Measurements from ENCODE around the gene ARCN1.

Gene ARCN1

DNA sequence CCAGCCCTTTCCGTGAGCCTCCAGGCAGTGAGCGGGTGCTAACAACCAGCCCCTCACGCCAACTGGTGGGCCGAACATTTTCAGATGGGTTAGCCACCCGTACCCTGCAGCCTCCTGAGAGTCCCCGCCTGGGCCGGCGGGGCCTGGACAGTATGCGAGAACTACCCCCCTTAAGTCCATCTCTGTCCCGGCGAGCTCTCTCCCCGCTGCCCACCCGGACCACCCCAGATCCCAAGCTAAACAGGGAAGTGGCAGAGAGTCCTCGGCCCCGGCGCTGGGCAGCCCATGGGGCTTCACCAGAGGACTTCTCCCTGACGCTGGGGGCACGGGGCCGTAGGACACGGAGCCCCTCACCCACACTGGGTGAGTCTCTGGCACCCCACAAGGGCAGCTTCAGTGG is 55.8 kb downstream of the ARCN1 start:
- TF ChIP-seq ZFP3 (CRISPR knock-in tag; IDR thresholded peaks at IDR 0.05) (no peak), ZNF565 (CRISPR knock-in tag; conservative IDR thresholded peaks at IDR 0.05; ENCODE audit: low read depth) (no peak), TOX (CRISPR knock-in tag; IDR thresholded peaks at IDR 0.05; ENCODE audit: borderline replicate concordance) (no peak), ARNTL (CRISPR knock-in tag; IDR thresholded peaks at IDR 0.05; ENCODE audit: borderline replicate concordance, low read depth) (no peak), ISL1 (CRISPR knock-in tag; IDR thresholded peaks at IDR 0.05) (no peak), RARB (CRISPR knock-in tag; IDR thresholded peaks at IDR 0.05) (no peak), TCF4 (CRISPR knock-in tag; IDR thresholded peaks at IDR 0.05; ENCODE audit: borderline replicate concordance) (no peak)
- TF ChIP-seq, protein P1, sequence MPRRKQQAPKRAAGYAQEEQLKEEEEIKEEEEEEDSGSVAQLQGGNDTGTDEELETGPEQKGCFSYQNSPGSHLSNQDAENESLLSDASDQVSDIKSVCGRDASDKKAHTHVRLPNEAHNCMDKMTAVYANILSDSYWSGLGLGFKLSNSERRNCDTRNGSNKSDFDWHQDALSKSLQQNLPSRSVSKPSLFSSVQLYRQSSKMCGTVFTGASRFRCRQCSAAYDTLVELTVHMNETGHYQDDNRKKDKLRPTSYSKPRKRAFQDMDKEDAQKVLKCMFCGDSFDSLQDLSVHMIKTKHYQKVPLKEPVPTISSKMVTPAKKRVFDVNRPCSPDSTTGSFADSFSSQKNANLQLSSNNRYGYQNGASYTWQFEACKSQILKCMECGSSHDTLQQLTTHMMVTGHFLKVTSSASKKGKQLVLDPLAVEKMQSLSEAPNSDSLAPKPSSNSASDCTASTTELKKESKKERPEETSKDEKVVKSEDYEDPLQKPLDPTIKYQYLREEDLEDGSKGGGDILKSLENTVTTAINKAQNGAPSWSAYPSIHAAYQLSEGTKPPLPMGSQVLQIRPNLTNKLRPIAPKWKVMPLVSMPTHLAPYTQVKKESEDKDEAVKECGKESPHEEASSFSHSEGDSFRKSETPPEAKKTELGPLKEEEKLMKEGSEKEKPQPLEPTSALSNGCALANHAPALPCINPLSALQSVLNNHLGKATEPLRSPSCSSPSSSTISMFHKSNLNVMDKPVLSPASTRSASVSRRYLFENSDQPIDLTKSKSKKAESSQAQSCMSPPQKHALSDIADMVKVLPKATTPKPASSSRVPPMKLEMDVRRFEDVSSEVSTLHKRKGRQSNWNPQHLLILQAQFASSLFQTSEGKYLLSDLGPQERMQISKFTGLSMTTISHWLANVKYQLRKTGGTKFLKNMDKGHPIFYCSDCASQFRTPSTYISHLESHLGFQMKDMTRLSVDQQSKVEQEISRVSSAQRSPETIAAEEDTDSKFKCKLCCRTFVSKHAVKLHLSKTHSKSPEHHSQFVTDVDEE (CRISPR knock-in tag; IDR thresholded peaks at IDR 0.05): no peak
- TF ChIP-seq, protein P2, sequence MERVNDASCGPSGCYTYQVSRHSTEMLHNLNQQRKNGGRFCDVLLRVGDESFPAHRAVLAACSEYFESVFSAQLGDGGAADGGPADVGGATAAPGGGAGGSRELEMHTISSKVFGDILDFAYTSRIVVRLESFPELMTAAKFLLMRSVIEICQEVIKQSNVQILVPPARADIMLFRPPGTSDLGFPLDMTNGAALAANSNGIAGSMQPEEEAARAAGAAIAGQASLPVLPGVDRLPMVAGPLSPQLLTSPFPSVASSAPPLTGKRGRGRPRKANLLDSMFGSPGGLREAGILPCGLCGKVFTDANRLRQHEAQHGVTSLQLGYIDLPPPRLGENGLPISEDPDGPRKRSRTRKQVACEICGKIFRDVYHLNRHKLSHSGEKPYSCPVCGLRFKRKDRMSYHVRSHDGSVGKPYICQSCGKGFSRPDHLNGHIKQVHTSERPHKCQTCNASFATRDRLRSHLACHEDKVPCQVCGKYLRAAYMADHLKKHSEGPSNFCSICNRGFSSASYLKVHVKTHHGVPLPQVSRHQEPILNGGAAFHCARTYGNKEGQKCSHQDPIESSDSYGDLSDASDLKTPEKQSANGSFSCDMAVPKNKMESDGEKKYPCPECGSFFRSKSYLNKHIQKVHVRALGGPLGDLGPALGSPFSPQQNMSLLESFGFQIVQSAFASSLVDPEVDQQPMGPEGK (CRISPR knock-in tag; IDR thresholded peaks at IDR 0.05; ENCODE audit: borderline replicate concordance): no peak
- TF ChIP-seq, protein P3, sequence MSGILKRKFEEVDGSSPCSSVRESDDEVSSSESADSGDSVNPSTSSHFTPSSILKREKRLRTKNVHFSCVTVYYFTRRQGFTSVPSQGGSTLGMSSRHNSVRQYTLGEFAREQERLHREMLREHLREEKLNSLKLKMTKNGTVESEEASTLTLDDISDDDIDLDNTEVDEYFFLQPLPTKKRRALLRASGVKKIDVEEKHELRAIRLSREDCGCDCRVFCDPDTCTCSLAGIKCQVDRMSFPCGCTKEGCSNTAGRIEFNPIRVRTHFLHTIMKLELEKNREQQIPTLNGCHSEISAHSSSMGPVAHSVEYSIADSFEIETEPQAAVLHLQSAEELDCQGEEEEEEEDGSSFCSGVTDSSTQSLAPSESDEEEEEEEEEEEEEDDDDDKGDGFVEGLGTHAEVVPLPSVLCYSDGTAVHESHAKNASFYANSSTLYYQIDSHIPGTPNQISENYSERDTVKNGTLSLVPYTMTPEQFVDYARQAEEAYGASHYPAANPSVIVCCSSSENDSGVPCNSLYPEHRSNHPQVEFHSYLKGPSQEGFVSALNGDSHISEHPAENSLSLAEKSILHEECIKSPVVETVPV (CRISPR knock-in tag; IDR thresholded peaks at IDR 0.05): no peak
- no peak for ATAC-seq

DNA sequence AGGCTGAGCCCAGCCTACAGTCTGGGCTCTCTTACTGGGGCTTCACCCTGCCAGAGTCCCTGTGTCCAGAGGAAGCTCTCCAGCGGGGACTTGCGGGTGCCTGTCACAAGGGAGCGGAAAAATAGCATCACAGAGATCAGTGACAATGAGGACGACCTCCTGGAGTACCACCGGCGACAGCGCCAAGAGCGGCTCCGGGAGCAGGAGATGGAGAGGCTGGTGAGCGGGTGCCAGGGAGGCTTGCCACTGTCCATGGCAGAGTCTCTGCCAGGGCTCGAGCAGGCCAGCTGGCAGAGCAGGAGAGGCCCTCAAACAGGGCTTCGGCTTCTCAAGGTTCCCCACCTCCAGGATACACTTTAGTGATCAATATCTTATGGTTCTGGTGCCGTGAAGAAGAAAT is 56.2 kb downstream of the ARCN1 start:
- no peak for TF ChIP-seq CSDC2 (CRISPR knock-in tag; IDR thresholded peaks at IDR 0.05)
- TF ChIP-seq, protein P4, sequence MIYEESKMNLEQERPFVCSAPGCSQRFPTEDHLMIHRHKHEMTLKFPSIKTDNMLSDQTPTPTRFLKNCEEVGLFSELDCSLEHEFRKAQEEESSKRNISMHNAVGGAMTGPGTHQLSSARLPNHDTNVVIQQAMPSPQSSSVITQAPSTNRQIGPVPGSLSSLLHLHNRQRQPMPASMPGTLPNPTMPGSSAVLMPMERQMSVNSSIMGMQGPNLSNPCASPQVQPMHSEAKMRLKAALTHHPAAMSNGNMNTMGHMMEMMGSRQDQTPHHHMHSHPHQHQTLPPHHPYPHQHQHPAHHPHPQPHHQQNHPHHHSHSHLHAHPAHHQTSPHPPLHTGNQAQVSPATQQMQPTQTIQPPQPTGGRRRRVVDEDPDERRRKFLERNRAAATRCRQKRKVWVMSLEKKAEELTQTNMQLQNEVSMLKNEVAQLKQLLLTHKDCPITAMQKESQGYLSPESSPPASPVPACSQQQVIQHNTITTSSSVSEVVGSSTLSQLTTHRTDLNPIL (CRISPR knock-in tag; IDR thresholded peaks at IDR 0.05; ENCODE audit: low read depth): no peak
- ATAC-seq: no peak

DNA sequence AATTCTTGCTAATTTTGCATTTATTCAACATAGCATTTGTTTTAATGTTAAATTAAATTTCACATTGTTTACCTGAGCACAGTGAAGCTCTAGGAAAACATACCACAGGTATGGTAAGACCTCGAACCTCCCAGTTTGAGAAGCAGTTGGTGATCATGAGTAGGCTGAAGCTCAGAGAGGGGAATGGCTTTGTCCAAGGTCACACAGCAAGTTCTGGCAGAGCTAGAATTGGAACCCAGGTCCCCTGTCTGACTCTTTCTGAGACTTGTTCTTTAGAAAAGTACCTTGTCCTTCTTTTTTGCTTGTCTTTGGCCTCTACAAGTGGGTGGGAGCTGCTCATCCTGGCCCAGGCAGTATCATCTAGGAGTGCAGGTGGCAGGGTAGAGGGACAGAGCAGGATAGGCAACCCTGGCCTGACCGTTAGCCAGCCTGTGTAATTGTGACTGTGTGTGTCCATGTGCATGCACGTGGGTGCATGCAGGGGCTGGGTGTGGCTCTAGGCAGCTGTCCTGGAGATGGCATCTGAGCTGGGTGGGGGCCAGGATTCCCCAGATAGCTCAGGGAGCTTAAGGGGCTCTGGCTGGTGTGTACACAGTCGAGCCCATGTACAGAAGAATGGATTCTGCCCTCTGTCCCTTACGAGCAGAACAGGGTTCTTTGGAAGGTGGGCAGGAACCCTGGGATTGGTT is 56.8 kb downstream of the ARCN1 start:
- TF ChIP-seq, protein P5, sequence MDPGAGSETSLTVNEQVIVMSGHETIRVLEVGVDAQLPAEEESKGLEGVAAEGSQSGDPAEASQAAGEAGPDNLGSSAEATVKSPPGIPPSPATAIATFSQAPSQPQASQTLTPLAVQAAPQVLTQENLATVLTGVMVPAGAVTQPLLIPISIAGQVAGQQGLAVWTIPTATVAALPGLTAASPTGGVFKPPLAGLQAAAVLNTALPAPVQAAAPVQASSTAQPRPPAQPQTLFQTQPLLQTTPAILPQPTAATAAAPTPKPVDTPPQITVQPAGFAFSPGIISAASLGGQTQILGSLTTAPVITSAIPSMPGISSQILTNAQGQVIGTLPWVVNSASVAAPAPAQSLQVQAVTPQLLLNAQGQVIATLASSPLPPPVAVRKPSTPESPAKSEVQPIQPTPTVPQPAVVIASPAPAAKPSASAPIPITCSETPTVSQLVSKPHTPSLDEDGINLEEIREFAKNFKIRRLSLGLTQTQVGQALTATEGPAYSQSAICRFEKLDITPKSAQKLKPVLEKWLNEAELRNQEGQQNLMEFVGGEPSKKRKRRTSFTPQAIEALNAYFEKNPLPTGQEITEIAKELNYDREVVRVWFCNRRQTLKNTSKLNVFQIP (CRISPR knock-in tag; IDR thresholded peaks at IDR 0.05; ENCODE audit: borderline replicate concordance, low read depth): no peak
- TF ChIP-seq, protein P4 (CRISPR knock-in tag; IDR thresholded peaks at IDR 0.05; ENCODE audit: low read depth): no peak
- ATAC-seq: no peak

DNA sequence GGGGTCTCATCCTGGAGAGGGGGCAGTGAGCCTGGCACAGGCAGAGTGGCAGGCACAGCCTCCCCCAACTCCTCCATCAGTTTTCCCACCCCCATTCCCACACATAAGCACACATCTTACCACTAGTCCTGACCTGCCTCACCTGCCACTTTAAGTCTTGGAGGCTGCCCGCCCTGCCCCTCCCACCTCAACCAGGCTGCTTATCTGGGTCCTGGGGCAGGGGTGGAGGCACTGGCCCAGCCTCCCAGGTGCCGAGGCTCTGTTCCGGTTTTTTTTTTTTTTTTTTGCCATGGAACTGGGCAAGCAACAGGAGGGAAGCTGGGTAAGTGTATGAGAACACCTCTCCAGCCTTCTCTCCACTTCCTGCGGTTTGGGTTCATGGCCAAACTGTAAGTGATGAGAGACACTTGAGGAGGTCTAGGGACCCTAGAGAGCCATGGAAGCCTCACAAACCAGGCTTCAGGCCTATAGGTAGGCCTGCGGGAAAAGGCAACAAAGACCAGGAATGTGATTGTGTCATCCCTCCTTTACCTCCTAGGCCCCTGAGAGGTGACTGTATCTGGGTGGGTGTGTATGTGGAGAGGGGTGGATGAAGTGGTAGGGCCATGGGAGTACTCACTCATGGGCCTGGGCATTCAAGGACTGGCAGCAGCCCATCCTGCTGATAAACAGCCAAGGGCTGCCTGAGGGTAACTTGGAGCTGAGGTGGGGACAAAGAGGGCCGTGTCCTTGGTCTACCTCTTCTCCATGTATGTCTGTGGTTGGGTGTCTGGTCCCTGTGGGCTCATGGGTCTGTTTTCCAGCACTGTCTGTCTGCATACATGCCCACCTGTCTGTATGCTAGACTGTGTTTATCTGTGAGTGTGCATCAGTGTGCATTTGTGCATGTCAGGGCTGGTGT is 57.8 kb downstream of the ARCN1 start:
- no peak for ATAC-seq
- TF ChIP-seq ZC3H10 (CRISPR knock-in tag; IDR thresholded peaks at IDR 0.05) (no peak), TCF4 (CRISPR knock-in tag; IDR thresholded peaks at IDR 0.05; ENCODE audit: borderline replicate concordance) (no peak), ZNF70 (CRISPR knock-in tag; IDR thresholded peaks at IDR 0.05) (no peak), ZNF565 (CRISPR knock-in tag; conservative IDR thresholded peaks at IDR 0.05; ENCODE audit: low read depth) (no peak), RARB (CRISPR knock-in tag; IDR thresholded peaks at IDR 0.05) (no peak), BACH2 (CRISPR knock-in tag; IDR thresholded peaks at IDR 0.05; ENCODE audit: borderline replicate concordance) (no peak), ARNTL (CRISPR knock-in tag; IDR thresholded peaks at IDR 0.05; ENCODE audit: borderline replicate concordance, low read depth) (no peak)
- TF ChIP-seq, protein P2 (CRISPR knock-in tag; IDR thresholded peaks at IDR 0.05; ENCODE audit: borderline replicate concordance): no peak
- TF ChIP-seq, protein P1 (CRISPR knock-in tag; IDR thresholded peaks at IDR 0.05): no peak
